ENCODE measurements around the gene HOXB8. TPM values are rescaled to one million over a fixed set of nuclear protein-coding genes. Genes with fewer than 3 reads are reported as not detected.

Gene HOXB8
- total RNA-seq, 6 donors from 2014 or later, result 0.23 to 0.27 TPM; not detected in 4

DNA sequence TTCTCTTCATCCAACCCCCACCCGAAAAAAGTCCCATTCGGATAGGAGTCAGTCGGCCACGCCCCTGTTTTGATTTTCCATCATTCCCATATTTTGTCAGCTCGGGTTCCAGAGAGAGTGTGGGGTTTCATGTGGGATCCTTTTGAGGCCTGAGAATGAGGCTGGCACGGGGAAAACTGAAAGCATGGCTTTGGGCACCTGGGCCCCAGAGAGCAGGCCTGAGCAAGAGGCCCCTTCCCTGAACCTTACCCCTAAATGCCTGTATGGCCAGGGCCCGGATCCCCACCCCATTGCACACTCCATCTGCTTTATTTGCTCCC, 32.4 kb downstream of the HOXB8 start:
- TF ChIP-seq POLR2AphosphoS5 (IDR thresholded peaks at IDR 0.05), result no peak
- TF ChIP-seq, protein P1, sequence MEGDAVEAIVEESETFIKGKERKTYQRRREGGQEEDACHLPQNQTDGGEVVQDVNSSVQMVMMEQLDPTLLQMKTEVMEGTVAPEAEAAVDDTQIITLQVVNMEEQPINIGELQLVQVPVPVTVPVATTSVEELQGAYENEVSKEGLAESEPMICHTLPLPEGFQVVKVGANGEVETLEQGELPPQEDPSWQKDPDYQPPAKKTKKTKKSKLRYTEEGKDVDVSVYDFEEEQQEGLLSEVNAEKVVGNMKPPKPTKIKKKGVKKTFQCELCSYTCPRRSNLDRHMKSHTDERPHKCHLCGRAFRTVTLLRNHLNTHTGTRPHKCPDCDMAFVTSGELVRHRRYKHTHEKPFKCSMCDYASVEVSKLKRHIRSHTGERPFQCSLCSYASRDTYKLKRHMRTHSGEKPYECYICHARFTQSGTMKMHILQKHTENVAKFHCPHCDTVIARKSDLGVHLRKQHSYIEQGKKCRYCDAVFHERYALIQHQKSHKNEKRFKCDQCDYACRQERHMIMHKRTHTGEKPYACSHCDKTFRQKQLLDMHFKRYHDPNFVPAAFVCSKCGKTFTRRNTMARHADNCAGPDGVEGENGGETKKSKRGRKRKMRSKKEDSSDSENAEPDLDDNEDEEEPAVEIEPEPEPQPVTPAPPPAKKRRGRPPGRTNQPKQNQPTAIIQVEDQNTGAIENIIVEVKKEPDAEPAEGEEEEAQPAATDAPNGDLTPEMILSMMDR (IDR thresholded peaks at IDR 0.05), result no peak
- no peak for TF ChIP-seq EP300 (IDR thresholded peaks at IDR 0.05)
- no peak for TF ChIP-seq POLR2A (IDR thresholded peaks at IDR 0.05)
- Histone ChIP-seq H3K4me1 (peaks cover 32 to 44% (median 35%) of the 10 kb centered on the region in 4 donors), H3K9me3 (no peaks in the 10 kb centered on the region), H3K27ac (peak overlapping the region; percentile 80 to 94 (median 86)), H3K4me3 (peak overlapping the region in 2 of 4 donors; percentile 47 to 48), H3K27me3 (peaks cover 0 to 78% (median 42%) of the 10 kb centered on the region in 4 donors), H3K36me3 (no peaks in the 10 kb centered on the region)
- ATAC-seq (ENCODE audit: low FRiP score in 2 of 2) (no peak), DNase-seq (no peak)
- 30 to 32% methylated on average over 7 of the region's 7 CpGs for WGBS, 2 donors

DNA sequence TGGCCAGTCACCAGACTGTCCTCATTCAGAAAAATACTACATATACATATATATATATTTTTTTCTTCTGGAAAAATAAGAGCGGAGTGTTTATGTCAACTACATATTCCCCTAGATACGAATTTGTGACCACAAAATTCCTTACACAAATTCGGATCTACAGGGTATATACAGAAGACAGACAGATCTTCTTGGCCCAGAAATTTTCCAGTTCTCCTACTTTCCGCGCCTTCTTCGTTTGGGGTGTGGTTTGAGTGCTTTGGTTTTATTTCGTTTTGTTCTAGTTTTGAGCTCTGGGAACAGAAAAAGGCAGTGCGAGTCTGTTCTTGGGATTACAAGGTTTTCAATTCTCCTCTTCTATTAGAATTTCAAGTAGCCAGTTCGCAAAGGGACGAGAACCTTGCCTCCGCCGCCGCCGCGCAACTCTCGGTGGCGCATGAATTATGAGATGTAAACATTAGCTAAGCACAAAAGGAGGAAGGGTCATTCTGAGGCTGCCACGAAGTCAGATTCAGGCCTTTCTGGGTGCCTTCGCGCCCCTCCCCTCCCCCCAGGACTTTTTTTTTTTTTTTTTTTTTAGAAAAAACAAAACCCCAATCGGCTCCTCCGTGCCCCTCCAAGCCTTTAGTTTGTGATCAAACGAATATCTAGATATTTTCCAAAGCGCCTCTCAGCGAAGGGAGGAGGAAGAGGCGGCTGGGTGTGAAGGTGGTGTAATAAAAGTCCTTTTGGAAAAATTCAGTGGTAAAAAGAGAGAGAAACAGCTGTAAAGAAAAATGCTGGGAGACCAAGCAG, 35.1 kb downstream of the HOXB8 start:
- WGBS, 2 donors, result 24 to 26% methylated on average over 26 of the region's 26 CpGs
- TF ChIP-seq POLR2AphosphoS5 (IDR thresholded peaks at IDR 0.05) (peak in 1 of 2 donors; percentile 42), EP300 (IDR thresholded peaks at IDR 0.05) (no peak)
- ATAC-seq (ENCODE audit: low FRiP score in 2 of 2), result no peak
- Histone ChIP-seq H3K36me3 (no peaks in the 10 kb centered on the region), H3K27me3 (peaks cover 0 to 83% (median 45%) of the 10 kb centered on the region in 4 donors), H3K4me1 (peaks cover 18 to 33% (median 22%) of the 10 kb centered on the region in 4 donors), H3K27ac (peak overlapping the region; percentile 80 to 94 (median 86)), H3K4me3 (peak overlapping the region in 2 of 4 donors; percentile 47 to 48), H3K9me3 (no peaks in the 10 kb centered on the region)
- peak in 1 of 2 donors; percentile 77 for DNase-seq

DNA sequence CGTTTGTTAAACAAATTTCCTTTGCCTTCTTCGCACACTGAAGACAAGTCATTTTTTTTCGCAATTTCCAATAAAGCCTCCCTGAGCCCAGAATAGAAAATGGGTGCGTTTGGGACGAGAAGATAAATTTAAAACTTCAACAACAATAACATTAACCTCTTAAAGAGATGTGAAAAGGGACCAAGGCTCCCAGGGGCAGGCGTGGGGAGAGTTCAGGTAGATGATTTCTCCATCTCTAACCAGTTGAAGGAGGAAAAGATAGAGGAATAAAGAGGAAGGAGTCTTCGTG, 35.7 kb downstream of the HOXB8 start:
- DNase-seq (no peak), ATAC-seq (ENCODE audit: low FRiP score in 2 of 2) (no peak)
- Histone ChIP-seq H3K9me3 (no peaks in the 10 kb centered on the region), H3K4me3 (peak overlapping the region in 2 of 4 donors; percentile 53 to 57), H3K36me3 (no peaks in the 10 kb centered on the region), H3K27me3 (peaks cover 0 to 83% (median 43%) of the 10 kb centered on the region in 4 donors), H3K27ac (peak overlapping the region; percentile 80 to 94 (median 86)), H3K4me1 (peaks cover 17 to 30% (median 19%) of the 10 kb centered on the region in 4 donors)
- TF ChIP-seq POLR2AphosphoS5 (IDR thresholded peaks at IDR 0.05) (no peak), EP300 (IDR thresholded peaks at IDR 0.05) (no peak)
- TF ChIP-seq, protein P1 (IDR thresholded peaks at IDR 0.05), result no peak
- 14 to 23% methylated on average over 7 of the region's 7 CpGs for WGBS, 2 donors

DNA sequence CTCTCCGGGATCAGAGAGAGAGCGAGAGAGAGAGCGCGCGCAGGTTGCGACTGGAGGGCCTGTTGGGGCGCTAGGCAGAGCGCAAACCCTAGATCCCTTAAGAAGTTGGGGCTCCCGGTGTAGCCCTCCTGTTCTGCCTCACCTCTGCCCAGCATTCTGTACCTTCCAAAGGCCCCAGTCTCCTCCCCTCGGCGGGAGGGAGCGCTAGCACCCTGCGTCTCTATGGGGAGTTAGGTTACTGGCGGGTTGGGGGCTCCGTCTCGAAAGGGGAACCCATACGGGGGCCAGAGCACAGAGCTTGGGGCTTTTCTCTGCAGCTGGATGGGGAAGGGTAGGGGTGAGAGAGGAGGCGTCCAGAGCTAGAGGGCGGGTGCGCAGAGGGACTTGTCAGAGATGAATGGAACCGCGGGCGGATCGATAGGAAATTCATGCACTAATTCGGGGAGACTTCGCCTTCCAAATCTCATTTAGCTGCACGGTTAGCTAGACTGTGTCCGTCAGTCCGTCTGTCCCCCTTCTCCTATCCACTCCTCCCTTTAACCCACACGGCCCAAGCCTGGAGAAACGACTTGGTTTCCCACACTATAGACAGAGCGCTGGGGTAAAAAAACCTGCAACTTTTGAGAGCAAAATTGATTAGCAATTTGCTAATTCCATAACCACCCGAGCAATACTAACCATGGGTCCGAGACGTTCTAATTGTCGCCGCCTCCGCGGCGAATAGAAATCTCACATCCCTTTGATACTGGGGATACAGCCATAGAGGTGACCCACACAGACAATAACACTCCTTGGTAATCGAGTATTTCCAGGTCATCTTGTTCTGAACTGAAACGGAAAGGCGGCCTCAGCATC, 36.2 kb downstream of the HOXB8 start:
- no peak for DNase-seq
- Histone ChIP-seq H3K36me3 (no peaks in the 10 kb centered on the region), H3K4me1 (peaks cover 17 to 30% (median 19%) of the 10 kb centered on the region in 4 donors), H3K27ac (peak overlapping the region; percentile 80 to 94 (median 86)), H3K27me3 (peaks cover 0 to 77% (median 42%) of the 10 kb centered on the region in 4 donors), H3K4me3 (peak overlapping the region; percentile 28 to 57 (median 52)), H3K9me3 (no peaks in the 10 kb centered on the region)
- 9 to 11% methylated on average over 35 to 38 of the region's 43 CpGs for WGBS, 2 donors
- TF ChIP-seq, protein P1 (IDR thresholded peaks at IDR 0.05), result no peak
- TF ChIP-seq POLR2AphosphoS5 (IDR thresholded peaks at IDR 0.05), result no peak
- TF ChIP-seq POLR2A (IDR thresholded peaks at IDR 0.05), result no peak
- TF ChIP-seq EP300 (IDR thresholded peaks at IDR 0.05), result no peak
- no peak for ATAC-seq (ENCODE audit: low FRiP score in 2 of 2)

Data from upper lobe of left lung (tissue), 6 donors.